A172 (cell line): ENCODE measurements around the gene F10. TPM values are rescaled to one million over a fixed set of nuclear protein-coding genes. Genes with fewer than 3 reads are reported as not detected.
A peak's percentile ranks its signal among the peaks of the same experiment; 100 is the strongest.
"Not testable (repeated sequence)": the region's sequence is repeated elsewhere in the genome, so short reads cannot be mapped to it uniquely, and the experiment has no call there.

Experiments
- DNase-seq: peaks from one replicate; pipeline ENCODE4 v3.0.0-alpha.2; 2015; ENCODE audit warnings: low spot score
- total RNA-seq: library from RNA; depleted of rRNA; stranded (reverse); fragments of >200 nt; shearing (Covaris generic); gene quantifications from 2 replicates; pipeline ENCODE4 v1.2.3, GENCODE V29; 2014

The F10 gene
- total RNA-seq, 1 experiment from 2014 or later: 0.29 TPM

DNA sequence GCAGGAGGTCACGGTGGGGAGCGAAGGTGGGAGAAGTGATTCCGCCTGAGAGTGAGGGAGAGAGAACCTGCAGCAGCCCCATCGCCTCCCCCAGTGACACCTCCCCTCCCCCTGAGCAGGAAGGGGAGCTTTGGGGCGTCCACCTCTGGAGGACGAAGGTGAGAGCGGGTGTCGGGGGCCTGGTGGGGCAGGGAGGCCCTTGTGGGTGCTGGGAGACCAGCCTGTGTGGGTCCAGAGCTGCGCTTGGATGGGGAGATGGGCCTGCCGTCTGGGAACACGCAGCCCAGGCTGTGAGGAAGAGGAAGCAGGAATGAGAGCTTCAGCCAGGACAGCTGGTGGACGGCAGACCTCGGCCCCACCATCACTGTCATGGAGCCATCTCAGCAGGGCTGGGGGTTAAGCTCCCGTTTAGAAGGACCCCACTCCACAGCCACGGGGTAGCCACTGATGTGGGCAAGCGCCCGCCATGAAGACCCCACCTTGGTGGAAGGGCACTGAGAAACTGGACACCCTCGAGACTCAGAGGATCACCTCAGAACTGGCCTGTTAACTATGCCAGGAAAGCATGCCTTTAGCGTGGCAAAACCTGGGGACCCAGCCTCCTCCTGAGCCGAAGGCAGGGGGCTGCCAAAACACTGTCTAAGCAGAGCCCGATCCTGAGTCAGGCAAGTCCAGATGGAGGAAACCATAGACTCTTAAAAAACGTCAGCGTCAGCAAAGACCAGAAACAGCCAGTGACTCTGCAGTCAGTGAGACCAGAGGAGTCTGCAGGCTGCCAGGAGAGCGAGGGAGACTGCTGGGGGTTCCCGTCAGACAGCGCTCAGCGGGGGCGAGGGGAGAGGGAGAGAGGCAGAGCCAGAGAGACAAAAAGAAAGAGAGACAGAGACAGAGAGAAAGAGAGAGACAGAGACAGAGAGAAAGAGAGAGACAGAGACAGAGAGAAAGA lies 29.4 kb downstream of the F10 start:
- DNase-seq: no peak

DNA sequence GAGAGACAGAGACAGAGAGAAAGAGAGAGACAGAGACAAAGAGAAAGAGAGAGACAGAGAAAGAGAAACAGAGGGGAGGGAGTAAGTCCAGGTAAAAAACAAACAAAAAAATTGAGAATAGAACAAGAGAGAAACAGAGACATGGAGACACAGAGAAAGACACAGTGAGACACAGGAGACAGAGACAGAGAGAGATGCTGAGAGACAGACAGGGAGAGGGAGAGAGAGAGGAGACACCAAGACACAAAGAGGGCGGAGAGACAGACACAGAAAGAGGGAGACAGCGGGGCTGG lies 30.0 kb downstream of the F10 start:
- no peak for DNase-seq

DNA sequence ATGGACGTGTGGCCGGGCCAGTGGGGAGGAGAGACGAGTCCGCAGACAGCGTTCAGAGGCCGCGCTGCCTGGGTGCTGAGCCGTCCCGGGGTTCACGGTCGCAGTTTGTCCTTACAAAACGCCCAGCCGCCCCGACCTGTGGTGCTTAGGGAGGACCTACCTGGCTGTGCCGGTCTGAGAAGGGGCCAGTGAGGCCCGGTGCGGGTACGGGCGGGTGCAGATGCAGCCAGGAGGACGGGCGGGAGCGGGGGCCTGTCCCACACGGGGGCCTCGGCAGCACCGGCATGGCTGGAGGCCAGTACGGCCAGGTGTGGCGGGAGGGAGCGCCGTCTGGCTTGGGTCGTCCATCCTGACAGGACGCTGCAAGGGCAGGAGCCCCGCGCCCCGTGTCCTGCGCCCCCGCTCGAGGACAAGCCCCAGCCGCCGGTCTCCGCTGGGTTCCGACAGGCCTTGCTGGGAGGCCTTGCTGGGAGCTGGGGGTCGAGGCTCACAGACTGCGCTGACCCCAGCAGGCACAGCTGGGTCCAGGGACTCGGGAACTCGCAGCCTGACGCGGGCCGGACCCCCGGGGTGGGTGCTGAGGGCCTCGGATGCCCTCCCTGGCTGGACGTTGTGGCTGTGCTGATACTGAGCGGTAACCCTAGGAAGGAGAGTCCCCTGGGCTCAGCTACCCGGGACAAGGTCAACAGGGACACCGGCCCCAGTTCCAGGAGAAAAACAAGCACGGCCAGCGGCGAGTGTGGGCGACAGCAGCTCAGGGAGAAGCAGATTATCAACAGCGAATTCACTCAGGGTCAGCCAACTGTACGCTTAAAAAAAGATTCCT lies 30.6 kb downstream of the F10 start:
- DNase-seq: no peak

DNA sequence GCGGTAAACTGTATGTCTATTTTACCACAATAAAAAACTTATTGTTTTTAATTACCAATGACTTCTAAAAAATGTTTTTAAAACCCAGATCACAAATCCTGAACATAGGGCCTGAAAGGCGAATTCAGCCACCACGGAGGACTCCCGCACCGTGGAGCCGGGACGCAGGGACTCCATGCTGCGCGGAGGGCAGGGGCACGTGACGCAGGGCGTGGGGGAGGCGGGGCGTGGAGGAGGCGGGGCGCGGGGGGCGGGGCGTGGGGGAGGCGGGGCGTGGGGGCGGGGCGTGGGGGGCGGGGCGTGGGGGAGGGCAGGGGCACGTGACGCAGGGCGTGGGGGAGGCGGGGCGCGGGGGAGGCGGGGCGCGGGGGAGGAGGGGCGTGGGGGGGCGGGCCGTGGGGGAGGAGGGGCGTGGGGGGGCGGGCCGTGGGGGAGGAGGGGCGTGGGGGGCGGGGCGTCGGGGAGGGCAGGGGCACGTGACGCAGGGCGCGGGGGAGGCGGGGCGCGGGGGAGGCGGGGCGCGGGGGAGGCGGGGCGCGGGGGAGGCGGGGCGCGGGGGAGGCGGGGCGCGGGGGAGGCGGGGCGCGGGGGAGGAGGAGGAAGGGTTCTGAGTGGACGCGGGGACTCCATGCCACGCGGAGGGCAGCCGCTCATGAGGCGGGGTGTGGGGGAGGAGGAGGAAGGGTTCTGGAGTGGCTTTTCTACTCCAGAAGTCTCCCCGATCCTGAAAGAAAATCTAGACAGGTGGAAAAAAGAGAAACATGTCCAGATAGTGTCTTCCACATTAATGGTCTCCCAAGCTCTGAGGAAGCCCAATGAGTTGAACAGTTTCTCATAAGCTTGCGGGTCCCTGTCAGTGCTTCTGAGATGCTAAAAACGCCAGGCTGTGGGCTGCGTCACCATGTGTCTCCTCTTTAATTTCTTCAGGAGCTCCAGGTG lies 31.5 kb downstream of the F10 start:
- DNase-seq: peak; percentile 43

DNA sequence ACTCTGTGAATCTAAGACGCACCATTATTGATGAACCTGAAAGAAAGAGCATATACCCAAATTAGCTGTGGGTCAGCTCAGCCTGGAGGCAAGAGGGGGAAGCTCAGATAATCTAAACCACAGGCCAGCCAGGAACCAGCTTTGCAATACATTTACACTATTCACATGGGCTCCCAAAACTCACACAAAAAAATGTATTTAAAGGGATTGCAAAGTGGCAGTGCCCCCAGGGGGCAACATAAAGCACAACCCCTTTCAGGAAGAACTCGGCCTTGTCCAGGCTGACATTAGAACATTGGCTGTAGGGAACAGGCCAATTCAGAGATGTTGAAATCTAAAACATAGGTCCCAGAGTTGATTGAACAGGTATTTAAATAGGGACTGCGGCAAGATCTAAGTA lies 32.6 kb downstream of the F10 start:
- no peak for DNase-seq

DNA sequence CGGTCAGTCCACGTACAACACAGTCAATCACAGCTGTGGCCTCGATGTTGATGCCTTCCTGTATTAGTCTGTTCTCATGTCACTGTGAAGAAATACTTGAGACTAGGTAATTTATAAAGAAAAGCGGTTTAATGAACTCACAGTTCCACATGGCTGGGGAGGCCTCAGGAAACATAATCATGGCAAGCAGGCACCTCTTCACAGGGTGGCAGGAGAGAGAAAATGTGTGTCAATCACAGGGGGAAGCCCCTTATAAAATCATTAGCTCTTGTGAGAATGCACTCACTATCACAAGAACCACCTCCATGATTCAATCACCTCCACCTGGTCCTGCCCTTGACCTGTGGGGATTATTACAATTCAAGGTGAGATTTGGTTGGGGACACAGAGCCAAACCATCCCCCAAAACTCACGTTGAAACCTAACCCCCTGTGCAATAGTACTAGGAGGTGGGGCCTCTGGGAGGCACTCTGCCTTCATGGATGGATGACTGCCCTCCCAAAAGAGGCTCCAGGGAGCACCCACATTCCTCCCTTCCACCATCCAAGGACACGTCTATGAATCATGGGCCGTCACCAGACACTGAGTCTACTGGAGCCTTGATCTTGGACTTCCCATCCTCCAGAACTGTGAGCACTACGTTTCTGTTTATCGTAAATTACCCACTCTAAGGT lies 33.5 kb downstream of the F10 start:
- no peak for DNase-seq

DNA sequence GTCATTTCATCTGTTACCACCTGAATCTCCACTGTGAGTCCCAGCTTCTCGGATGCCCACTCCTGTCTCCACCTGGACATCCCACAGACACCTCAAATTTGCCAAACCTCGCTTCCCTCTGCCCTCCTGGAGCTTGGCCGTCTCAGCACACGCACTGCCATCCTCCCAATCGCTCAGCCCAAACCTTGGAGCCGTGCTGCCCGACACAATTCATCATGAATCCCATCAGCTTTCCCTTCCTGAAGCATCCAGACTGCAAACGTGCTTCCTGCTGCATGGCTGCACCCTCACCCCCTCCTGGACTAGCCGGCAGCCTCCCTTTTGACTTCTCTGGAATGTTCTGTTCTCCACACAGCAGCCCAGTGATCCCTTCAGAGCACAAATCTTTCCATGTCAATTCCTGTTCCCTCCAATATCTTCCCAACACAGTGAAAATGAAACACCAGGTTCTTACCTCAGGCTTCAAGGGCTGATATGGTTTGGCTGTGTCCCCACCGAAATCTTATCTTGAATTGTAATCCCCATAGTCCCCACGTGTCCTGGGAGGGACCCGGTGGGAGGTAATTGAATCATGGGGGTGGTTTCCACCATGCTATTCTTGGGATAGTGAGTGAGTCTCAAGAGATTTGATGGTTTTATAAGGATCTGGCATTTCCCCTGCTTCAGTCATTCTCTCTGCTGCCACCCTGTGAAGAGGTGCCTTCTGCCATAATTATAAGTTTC lies 34.8 kb downstream of the F10 start:
- DNase-seq: no peak

DNA sequence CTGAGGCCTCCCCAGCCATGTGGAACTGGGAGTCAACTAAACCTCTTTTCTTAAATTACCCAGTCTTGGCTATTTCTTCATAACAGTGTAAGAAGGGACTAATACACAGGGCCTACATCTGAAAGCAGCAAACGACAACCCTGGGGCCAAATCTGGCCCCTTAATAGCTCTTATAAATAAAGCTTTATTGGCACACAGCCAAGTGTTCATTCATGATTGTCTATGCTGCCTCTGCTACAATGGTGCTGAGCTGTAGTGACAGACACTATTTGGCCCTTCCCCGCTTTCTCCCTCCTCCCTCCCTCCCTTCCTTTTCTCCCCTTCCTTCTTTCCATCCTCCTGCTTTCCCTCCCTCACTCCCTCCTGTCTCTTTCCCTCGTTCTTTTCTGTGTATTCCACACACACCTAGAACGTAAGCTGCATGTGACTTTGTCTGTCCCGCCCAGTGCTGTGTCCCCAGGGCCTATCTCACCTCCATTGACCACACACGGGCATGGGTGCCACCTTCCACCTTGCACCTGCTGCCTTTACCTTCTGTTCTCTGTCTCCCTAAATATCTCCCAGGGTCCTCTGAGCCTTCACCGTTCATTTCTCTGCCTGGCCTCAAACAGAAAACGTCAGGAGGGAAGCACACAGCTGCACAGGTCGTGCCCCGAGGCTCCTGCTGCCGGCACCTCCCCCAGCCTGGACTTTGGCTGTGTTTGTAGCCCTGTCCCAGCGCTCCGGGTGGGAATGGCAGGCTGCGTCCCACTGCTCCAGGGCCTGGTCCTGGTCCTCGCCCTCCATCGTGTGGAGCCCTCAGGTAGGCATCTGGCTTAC lies 35.5 kb downstream of the F10 start, which contains the start of gene PROZ:
Gene PROZ, plus strand, starts transcription at position 720 of the 819 bp plus-strand sequence. Its CDS starts 13 bp downstream, at position 733.
- no peak for DNase-seq

DNA sequence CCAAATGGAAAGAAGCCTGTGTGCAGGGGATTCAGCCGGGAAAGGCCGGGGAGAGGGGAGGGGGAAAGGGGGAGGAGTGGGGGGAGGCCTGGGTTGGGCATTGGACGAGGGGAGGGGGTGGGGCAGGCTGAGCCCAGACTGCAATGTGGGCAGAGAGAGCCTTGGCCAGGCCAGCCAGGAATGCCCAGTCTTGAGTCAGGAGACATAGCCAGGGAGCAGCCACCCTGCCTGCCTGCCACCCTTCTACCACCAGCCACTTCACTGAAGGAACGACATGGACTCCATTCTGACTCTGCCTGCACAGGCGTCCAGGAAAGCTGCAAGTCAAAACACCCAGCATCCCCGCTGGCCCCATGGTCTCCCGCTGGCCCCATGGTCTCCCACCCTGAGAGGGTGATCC lies 36.3 kb downstream of the F10 start:
- no peak for DNase-seq

DNA sequence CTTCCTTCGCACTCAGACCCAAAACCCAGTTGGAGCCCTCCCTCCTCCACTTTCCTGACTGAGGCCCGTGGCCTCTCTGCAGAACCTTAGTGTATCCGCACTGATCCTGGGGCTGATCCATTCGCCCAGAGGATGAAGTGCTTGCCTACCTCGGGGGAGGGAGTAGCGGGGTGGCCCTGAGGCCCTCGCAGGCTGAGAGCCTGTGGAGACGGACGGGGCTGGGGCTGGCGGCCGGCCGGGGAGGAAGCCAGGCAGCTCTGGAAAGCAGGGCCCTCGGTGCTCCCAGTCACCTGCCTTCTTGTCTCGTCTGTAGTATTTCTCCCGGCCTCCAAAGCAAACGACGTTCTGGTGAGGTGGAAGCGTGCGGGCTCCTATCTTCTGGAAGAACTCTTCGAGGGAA lies 37.1 kb downstream of the F10 start:
- DNase-seq: no peak

DNA sequence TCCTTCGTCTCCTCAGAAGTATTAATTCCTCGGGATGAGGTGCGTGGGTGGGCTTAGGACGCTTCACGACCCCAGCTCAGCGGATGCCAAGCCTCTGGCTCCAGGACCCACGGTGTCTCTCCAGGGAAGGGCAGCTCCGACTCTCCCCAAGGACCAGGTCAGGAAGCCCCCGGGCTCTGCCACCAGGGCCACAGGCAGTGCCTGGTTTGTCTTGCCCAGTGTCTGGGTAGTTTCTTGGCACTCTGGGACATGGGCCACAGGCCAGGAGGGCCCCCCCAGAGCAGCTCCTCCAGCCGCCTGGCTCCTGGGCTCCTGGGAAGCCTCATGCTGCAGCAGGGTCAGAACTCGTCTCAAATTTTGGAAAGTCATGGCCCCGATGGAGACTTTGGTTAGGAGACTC lies 38.4 kb downstream of the F10 start:
- DNase-seq: no peak

DNA sequence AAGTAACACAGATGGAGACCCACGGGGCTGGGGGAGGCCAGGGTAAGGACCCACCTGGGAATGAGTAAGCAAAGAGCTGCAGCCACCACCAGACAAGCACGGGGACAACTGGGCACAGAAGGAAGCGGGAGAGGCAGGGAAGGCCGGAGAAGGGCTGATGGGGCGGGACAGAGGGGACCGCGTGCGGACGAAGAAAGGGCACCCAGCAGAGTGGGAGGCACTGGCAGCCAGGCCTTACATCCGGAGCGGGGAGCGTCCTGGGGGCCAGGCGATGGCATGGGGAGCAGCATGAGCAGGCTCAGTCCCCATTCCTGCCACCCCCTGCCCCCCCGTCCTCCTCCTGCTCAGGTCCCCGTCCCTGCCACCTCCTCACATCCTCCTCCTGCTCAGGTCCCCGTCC lies 38.8 kb downstream of the F10 start:
- no peak for DNase-seq

DNA sequence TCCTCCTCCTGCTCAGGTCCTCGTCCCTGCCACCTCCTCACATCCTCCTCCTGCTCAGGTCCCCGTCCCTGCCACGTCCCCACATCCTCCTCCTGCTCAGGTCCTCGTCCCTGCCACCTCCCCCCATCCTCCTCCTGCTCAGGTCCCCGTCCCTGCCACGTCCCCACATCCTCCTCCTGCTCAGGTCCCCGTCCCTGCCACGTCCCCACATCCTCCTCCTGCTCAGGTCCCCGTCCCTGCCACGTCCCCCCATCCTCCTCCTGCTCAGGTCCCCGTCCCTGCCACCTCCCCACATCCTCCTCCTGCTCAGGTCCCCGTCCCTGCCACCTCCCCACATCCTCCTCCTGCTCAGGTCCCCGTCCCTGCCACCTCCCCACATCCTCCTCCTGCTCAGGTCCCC lies 39.4 kb downstream of the F10 start:
- not testable (repeated sequence) for DNase-seq

DNA sequence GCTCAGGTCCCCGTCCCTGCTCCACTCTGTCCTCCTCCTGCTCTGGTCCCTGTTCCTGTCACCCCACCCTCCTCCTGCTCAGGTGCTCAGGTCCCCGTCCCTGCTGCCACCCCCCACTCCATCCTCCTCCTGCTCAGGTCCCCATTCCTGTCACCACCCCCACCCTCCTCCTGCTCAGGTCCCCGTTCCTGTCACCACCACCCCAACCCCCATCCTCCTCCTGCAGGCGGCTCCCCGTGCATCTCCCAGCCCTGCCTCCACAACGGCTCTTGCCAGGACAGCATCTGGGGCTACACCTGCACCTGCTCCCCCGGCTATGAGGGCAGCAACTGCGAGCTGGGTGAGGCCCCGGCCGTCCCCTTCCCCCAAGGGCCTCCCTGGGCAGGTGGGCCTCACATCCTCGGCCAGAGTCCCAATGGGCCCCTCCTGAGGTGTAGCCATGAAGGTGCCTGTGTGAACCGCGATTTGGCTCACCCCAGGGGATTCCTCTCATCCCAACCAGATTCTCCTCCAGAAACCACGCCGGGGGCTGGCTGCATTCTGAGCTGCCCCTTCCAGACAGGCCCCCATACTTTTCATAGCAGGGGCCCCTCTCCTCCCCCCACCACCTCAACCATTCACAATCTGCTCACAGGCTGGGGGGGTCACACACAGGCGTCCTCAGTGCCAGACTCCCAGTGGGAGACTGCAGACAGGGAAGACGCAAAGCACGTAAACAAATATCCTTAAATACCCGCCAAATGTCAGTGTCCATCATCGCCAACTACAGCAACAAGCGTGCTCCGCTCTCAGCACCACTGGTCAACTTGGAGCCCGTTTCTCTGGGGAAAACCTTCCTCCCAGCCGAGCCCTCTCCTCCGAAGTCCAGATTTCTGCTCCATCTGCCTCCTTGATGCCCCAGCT lies 40.4 kb downstream of the F10 start:
- DNase-seq: no peak

DNA sequence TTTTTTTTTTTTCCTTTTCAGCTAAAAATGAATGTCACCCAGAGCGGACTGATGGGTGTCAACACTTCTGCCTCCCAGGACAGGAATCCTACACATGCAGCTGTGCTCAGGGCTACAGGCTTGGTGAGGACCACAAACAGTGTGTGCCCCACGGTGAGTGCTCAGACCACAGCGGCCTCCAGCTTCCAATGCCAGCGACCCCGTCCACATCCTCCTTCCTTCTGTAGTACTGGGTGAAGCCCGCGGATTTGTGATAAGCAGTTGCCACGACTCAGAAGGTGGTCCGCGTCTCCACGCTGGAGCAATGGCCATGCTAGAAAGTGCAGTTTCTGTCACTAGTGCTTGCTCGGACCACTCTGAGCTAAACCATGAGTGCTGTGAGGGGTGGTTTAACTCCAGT lies 41.9 kb downstream of the F10 start:
- no peak for DNase-seq

DNA sequence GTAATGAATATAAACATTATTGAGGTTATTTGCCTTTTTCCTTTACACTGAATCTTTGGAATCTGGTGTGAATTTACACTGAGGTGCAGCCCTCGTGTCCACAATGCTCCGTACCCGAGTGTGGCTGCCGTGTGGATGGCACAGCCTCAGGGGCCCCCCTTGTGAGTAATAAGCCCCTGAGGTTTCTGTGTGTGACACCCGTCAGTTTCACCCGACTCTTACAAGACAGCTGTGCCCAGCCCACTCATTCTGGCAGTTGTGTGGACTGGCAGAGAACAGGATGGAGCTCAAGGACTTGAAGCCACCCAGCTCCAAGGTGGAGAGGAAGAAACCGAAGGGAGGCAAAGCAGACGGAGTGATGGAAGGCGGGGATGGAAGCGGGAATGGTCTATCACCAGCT lies 43.7 kb downstream of the F10 start:
- no peak for DNase-seq

DNA sequence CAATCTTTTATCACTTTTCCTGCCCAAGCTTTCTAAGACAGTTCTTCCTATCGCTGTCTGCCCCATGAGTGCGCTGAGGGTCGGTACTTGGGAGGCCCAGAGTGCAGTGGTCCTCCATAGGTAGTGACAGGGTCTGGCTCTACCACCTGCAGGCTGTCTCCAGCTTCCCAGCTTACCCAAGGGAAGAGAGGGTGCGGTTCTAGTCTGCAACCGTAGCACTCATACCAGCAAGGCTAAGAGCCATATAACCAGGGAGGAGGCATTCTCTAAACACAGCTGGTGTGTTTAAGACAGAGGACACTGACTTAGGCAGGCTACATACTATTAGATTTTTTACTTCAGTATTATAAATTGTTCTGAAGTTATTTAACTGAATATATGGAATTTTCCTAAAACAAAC lies 44.1 kb downstream of the F10 start:
- DNase-seq: no peak

DNA sequence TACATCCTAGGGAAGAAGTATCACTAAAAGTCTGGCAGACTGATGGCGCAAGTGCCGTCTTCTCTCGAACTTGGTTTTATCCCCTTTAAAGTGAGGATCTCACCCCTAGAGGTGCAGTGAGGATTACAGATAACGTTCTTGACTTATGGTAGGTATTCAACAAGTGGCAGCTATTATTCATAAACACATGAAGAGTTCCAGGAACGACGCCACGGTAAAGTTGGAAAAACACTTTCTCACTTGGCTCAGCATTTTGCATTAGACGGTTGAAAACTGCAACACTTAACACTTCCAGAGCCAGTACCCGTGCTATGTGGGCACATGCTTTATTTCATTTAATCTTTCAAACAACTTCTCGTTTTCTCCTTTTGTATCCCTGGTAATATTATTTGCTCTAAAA lies 44.6 kb downstream of the F10 start:
- no peak for DNase-seq

DNA sequence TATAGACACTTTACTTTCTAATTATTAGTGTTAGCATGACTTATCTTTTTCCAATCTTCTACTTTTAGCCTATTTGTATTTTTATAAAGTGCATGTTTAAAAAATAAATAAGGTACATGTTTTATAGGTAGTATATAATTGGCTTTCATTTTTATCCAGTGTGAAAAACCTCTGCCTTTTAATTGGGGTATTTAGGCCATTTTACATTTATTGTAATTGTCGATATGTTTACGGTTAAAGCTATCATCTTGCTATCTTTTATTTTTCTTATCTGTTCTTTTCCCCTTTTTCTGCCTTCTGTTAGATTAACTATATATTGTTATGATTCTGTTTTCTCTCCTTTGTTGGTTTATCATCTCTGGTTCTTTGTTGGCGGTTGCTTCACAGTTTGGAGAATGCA lies 45.0 kb downstream of the F10 start:
- DNase-seq: no peak
